HG03108 (cell line): ENCODE results near the gene PKM.

Experiments used
- ATAC-seq: cut with Tn5 transposase; IDR thresholded peaks from one replicate; pipeline ENCODE4 v1.9.1; 2021; ENCODE audit warnings: moderate library complexity; ENCODE audit not compliant: unreplicated experiment

The PKM gene

DNA sequence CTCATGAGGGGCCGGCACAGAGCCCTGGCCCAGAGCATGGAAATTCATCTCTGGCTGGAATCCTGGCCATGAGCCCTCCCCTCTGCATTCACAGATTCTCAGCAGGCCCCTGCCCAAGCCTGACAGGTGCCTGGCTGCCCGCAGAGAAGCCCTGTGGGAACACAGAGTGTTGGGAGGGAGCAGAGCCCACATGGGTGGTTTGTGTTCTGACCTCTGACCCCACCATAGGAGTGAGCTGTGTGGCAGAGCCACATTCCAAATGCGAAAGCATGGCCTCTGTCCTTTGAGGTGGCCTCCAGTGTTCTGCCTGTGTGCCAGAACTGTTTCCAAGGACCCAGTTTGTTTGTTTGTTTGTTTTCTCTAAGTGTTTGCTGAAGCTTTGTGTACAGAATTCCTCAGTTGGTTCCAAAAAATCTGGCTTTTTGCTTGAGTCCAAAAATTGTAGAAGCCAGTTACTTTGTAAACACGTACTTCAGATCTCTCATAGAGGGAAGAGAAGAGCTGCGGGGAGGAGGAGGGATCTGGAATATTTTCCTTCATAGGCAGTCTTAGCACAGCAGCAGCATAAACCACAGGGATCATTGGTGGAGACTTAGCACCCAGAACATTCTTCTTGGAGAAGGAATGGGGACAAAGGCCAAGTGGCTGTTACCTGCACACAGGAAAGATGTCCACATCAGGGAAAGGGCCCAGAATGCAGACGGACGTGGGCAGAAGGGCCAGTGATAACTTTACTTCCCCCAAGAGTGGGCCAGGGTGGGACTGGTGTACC, 69.4 kb downstream of the PKM start:
- ATAC-seq: no peak

DNA sequence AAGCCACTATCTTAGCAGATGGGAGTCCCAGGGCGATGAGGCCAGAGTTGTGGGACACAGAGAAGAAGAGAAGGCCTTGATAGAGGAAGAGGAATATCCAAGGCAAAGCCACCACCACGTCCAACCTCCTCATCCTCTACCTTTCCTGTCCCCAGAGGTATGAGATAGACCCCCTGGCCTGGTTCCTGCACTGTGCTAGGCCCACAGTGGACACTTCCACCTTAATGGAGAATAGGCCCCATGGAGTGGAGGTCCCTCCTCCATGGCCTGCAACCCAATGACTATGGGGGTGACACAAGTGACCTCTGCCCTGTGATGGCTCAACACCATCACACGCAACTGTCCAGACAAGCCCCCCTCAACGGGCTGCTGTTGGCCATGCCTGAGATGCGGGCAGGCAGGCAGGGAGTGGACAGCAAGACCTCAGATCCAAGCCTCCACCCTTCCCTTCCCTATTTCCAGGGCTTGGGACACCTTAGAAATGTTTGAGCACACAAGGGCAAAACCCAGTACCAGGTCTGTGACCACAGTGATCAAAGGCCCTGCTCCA, 70.2 kb downstream of the PKM start:
- no peak for ATAC-seq

DNA sequence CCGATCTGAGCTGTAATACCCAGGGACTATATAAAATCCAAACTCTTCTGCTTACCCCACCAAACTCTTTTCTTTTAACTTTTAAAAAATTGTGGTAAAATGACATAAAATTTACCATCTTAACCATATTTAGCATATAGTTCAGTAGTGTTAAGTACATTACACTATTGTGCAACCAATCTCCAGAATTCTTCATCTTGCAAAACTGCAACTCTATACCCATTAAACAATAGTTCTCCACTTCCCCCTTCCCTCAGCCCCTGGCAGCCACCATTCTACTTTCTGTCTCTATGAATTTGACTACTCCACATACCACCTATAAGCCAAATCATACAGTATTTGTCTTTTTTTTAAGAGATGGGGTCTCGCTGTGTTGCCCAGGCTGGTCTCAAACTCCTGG, 74.1 kb downstream of the PKM start:
- no peak for ATAC-seq

GRCh38 chr15:72155635-72156616, 75.1 kb downstream of the PKM start:
- peak; percentile 80 for ATAC-seq

- no peak for ATAC-seq
Measured at GRCh38 chr15:72155003-72155621, 75.9 kb downstream of the PKM start.

GRCh38 chr15:72154316-72154715, 76.7 kb downstream of the PKM start:
- no peak for ATAC-seq

DNA sequence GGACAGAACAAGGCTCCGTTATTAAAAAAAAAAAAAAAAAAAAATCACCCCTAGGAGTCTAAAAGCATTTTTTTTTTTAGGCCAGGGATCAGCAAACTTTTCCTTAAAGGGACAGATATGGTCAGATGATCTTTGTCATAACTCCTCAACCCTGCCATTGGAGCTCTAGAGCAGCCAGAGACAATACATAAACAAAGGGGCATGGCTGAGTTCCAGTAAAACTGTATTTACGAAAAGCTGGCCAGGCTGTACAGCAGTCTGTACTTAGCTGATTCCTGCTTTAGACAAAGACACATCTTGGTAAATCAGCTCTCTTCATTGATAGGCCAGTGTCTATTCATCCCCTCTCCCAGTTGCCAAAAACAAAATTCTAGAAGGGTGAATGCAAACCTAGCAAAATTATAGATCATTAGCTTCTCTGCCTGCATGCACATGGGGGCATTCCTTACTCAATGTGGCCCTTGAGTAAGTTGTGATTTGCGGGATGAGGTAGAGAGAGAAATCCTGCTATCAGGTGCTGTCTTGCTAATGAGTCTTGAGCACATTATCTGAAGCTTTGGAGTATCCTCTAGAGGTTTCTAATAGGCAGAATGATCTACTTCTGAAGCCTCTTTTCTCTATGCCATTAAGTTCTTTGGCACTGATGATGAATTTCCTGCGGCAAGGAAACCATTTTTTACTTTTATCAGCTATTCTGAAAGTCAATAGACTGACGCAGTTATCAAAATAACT, 77.6 kb downstream of the PKM start:
- no peak for ATAC-seq
